Kidney (tissue), 14 donors: ENCODE results near the gene RAD51B. TPM values are rescaled to one million over a fixed set of nuclear protein-coding genes. Genes with fewer than 3 reads are reported as not detected.
A peak's percentile ranks its signal among the peaks of the same experiment; 100 is the strongest.

Source experiments
- DNase-seq, 5 donors: peaks; one replicate each; pipeline ENCODE4 v3.0.0-alpha.2; 2013 to 2020
- FAIRE-seq: peaks from 2 replicates; lab custom pipeline; 2012; peaks lifted over from hg19 to GRCh38; lab: Jason Lieb, UNC
- H3K27ac ChIP-seq, 2 donors: one replicate each; pipeline ENCODE4 v1.7.0; 2013; ENCODE audit warnings: low read depth in 2 of 2, low read length in 2 of 2, inconsistent platforms in 1 of 2
- H3K27me3 ChIP-seq: one replicate; pipeline ENCODE4 v1.7.1; 2013; ENCODE audit warnings: low read length, inconsistent platforms; ENCODE audit not compliant: control insufficient read depth, insufficient read depth
- H3K36me3 ChIP-seq, 3 donors: one replicate each; pipeline versions ENCODE4 v1.7.0 to v1.7.1; 2013; ENCODE audit warnings: low read length in 3 of 3, control low read depth in 1 of 3, inconsistent platforms in 1 of 3; ENCODE audit not compliant: insufficient read depth in 3 of 3, control insufficient read depth in 2 of 3
- H3K4me1 ChIP-seq, 3 donors: one replicate each; pipeline versions ENCODE4 v1.7.0 to v1.7.1; 2013; ENCODE audit warnings: low read length in 3 of 3, inconsistent platforms in 1 of 3, low read depth in 1 of 3; ENCODE audit not compliant: control insufficient read depth in 2 of 3, insufficient read depth in 2 of 3
- H3K4me3 ChIP-seq, 3 donors: one replicate each; pipeline versions ENCODE4 v1.7.0 to v1.8.1; 2013; ENCODE audit warnings: low read length in 3 of 3, control low read depth in 1 of 3, inconsistent platforms in 1 of 3
- H3K9ac ChIP-seq, 3 donors: one replicate each; pipeline versions ENCODE4 v1.7.0 to v1.7.1; 2013; ENCODE audit warnings: low read length in 3 of 3, control low read depth in 1 of 3, inconsistent platforms in 1 of 3
- H3K9me3 ChIP-seq, 3 donors: one replicate each; pipeline versions ENCODE4 v1.7.0 to v1.7.1; 2013; ENCODE audit warnings: low read length in 3 of 3, control low read depth in 1 of 3, inconsistent platforms in 1 of 3; ENCODE audit not compliant: control insufficient read depth in 2 of 3, insufficient read depth in 1 of 3
- intact Hi-C: fragments of 100-400 bp; cut with DNase I; formaldehyde crosslinking; loops from one replicate; pipeline ENCODE4 v1.11.1; 2022
- polyA plus RNA-seq: library from polyadenylated mRNA; stranded (reverse); fragments of 350-450 nt; fragmentation: Illumina TruSeq; extraction: RNeasy Lipid Tissue Mini Kit (QIAGEN cat#74804); gene quantifications from one replicate; pipeline ENCODE4 v1.2.3, GENCODE V29; 2014; ENCODE audit warnings: low read depth, low replicate concordance; ENCODE audit not compliant: insufficient read depth
- total RNA-seq: library from RNA; stranded (reverse); fragmentation: NEBNext Ultra II Directional; extraction: Animal tissue kit (Norgen Biotek cat#: 25700); gene quantifications from one replicate; pipeline ENCODE4 v1.2.1, GENCODE V29; 2021
- TF ChIP-seq, protein P1 (sequence below): IDR thresholded peaks from 3 replicates; pipeline ENCODE4 v1.5.1; 2012; ENCODE audit warnings: mild to moderate bottlenecking, moderate library complexity, borderline replicate concordance; ENCODE audit not compliant: insufficient read depth; ENCODE audit errors: extremely low read depth
- donor health status: control.
- donor health status: control.
- donor health status: control.
- donor health status: control.
- donor health status: control.
- donor health status: DM: yes; HTN: yes; CAD: no.
- donor health status: Normal renal cell carcinoma (clear cell type).

RAD51B gene
- total and polyA plus RNA-seq, 2 donors from 2014 or later: 6.9 to 18.0 TPM

DNA sequence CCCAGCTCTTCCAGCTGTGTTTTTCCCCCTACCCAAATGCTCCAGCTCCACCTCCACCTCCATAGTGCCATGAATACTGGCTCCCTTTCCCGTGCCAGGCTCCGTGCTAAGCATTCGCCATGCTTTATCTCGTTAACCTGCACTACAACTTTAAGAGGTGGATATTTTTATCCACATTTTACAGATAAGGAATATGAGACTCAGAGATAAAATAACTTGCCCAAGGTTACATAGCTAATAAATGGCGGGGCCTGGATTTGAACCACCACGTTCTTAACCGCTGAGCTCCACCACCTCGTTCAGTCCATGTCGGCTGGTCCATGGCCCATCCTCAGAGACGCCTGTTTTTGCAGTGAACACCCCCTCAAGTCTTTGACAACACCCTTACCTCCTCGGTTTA lies 858.3 kb downstream of the RAD51B start:
- FAIRE-seq (no peak), DNase-seq (no peak)
- no peak overlapping the region for H3K9ac ChIP-seq
- TF ChIP-seq, protein P1, sequence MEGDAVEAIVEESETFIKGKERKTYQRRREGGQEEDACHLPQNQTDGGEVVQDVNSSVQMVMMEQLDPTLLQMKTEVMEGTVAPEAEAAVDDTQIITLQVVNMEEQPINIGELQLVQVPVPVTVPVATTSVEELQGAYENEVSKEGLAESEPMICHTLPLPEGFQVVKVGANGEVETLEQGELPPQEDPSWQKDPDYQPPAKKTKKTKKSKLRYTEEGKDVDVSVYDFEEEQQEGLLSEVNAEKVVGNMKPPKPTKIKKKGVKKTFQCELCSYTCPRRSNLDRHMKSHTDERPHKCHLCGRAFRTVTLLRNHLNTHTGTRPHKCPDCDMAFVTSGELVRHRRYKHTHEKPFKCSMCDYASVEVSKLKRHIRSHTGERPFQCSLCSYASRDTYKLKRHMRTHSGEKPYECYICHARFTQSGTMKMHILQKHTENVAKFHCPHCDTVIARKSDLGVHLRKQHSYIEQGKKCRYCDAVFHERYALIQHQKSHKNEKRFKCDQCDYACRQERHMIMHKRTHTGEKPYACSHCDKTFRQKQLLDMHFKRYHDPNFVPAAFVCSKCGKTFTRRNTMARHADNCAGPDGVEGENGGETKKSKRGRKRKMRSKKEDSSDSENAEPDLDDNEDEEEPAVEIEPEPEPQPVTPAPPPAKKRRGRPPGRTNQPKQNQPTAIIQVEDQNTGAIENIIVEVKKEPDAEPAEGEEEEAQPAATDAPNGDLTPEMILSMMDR: no peak
- peaks cover 0 to 4% (median 0%) of the 10 kb centered on the region in 3 donors for H3K36me3 ChIP-seq
- no peak overlapping the region for H3K27ac ChIP-seq
- H3K9me3 ChIP-seq: peaks cover 0 to 5% (median 0%) of the 10 kb centered on the region in 3 donors
- intact Hi-C loops: loop anchor here (10.0 kb wide), 1 partner anchor 107 kb away; no protein-coding TSS in a partner anchor
- H3K27me3 ChIP-seq: no peaks in the 10 kb centered on the region
- no peak overlapping the region for H3K4me3 ChIP-seq
- H3K4me1 ChIP-seq: peaks cover 10 to 20% (median 13%) of the 10 kb centered on the region in 3 donors

DNA sequence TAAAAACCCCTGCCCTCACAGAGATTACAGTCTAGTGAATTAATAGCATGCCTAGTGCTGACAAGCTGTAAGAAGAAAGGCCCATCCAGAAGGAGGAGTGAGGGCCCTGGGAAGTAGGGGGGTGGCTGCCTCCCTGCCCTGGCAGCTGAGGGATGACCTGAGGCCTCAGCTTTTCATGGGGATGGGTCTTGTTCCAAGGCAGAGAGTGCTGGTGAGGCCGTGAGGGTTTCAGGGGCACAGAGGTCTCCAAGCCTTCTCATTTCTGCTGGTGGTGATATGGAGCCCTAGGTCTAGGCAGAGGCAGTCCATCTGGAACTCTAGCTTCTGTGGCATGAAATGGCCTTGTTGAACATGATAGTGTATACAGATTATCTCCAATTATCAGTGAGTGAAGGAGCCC lies 858.9 kb downstream of the RAD51B start:
- Histone ChIP-seq H3K27me3 (no peaks in the 10 kb centered on the region), H3K9me3 (peaks cover 0 to 3% (median 0%) of the 10 kb centered on the region in 3 donors), H3K9ac (no peak overlapping the region), H3K4me3 (no peak overlapping the region), H3K4me1 (peaks cover 10 to 17% (median 16%) of the 10 kb centered on the region in 3 donors), H3K36me3 (peaks cover 0 to 2% (median 0%) of the 10 kb centered on the region in 3 donors), H3K27ac (no peak overlapping the region)
- intact Hi-C loops: loop anchor here (10.0 kb wide), 1 partner anchor 106 kb away; no protein-coding TSS in a partner anchor
- TF ChIP-seq, protein P1: no peak
- FAIRE-seq (no peak), DNase-seq (no peak)

DNA sequence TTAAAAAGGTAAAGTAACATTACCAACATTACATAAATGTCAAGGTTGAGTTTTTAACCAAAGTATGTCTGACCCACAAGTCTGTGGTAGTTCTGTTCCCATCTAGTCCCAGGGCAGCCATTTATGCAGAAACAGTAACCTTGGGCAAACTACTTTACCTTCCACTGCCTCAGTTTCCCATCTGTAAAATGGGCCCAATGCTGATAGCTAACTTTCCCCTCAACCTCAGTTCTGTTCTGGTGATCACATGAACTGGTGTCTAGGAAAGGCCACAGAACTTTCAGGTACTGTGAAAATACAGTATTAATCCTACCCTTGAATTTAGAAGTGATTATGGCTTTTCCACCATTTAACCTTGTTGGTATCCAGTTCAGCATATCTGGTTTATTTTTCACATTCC lies 859.7 kb downstream of the RAD51B start:
- no peak for FAIRE-seq
- intact Hi-C loops: loop anchor here (10.0 kb wide), 1 partner anchor 106 kb away; no protein-coding TSS in a partner anchor

More for the DNA sequence above, 859.7 kb downstream of the RAD51B start:
- H3K27ac ChIP-seq: no peak overlapping the region
- peaks cover 10 to 18% (median 17%) of the 10 kb centered on the region in 3 donors for H3K4me1 ChIP-seq
- H3K9ac ChIP-seq: no peak overlapping the region
- no peaks in the 10 kb centered on the region for H3K36me3 ChIP-seq
- TF ChIP-seq, protein P1: no peak
- H3K9me3 ChIP-seq: no peaks in the 10 kb centered on the region
- no peaks in the 10 kb centered on the region for H3K27me3 ChIP-seq
- H3K4me3 ChIP-seq: peak overlapping the region in 2 of 3 donors; percentile 37 to 49
- no peak for DNase-seq
